T-helper 17 cell (primary cell): ENCODE results near the gene OASL. TPM values are rescaled to one million over a fixed set of nuclear protein-coding genes. Genes with fewer than 3 reads are reported as not detected.
A peak's percentile ranks its signal among the peaks of the same experiment; 100 is the strongest.

Experiments
- ATAC-seq: fragments of 150-1000 bp; cut with Tn5 transposase; 2 replicates; pipeline ENCODE4 v1.10.0; 2021; ENCODE audit warnings: mild to moderate bottlenecking, moderate library complexity
- DNase-seq, 3 donors: peaks; one replicate each; pipeline versions ENCODE4 v3.0.0 to v3.0.0-alpha.2; 2020 to 2021
- H3K9me3 ChIP-seq: one replicate; pipeline ENCODE4 v1.7.0; 2013; ENCODE audit warnings: low read length, mild to moderate bottlenecking; ENCODE audit not compliant: control insufficient read depth, poor library complexity, severe bottlenecking
- H3K27ac Mint-ChIP-seq: one replicate; pipeline ENCODE4 v1.8.0; 2022; ENCODE audit warnings: mild to moderate bottlenecking, moderate library complexity, mixed read lengths
- H3K27me3 Mint-ChIP-seq: one replicate; pipeline ENCODE4 v1.8.0; 2022; ENCODE audit warnings: mixed read lengths
- H3K36me3 Mint-ChIP-seq: one replicate; pipeline ENCODE4 v1.8.0; 2022; ENCODE audit warnings: low read depth, mixed read lengths
- H3K4me1 Mint-ChIP-seq: one replicate; pipeline ENCODE4 v1.8.0; 2022; ENCODE audit warnings: mild to moderate bottlenecking, mixed read lengths
- H3K4me3 Mint-ChIP-seq: one replicate; pipeline ENCODE4 v1.8.0; 2022; ENCODE audit warnings: mild to moderate bottlenecking, moderate library complexity, mixed read lengths
- total RNA-seq, 4 donors: library from RNA in 2 of 4; stranded (reverse) in 2 of 4; gene quantifications; one replicate each; pipeline ENCODE4 v1.2.3 and lab custom pipeline; 2022 to 2026

OASL gene
- total RNA-seq, 2 donors from 2014 or later = 18.8 to 30.3 TPM

- Mint-ChIP-seq H3K4me3 (no peak overlapping the region), H3K4me1 (peaks cover 21% of the 10 kb centered on the region), H3K36me3 (peaks cover 10% of the 10 kb centered on the region), H3K27ac (peak overlapping the region; percentile 78), H3K27me3 (peaks cover 31% of the 10 kb centered on the region)
- ATAC-seq (no peak), DNase-seq (no peak)
- no peaks in the 10 kb centered on the region for H3K9me3 ChIP-seq
Measured at GRCh38 chr12:121043067-121043466, 4.0 kb upstream of the OASL start.

GRCh38 chr12:121036810-121037326, 2.2 kb downstream of the OASL start:
- H3K36me3 Mint-ChIP-seq = peaks cover 2% of the 10 kb centered on the region
- H3K4me1 Mint-ChIP-seq = peaks cover 47% of the 10 kb centered on the region
- H3K9me3 ChIP-seq = no peaks in the 10 kb centered on the region
- H3K27ac Mint-ChIP-seq = peak overlapping the region; percentile 95
- ATAC-seq = no peak
- H3K27me3 Mint-ChIP-seq = peaks cover 5% of the 10 kb centered on the region
- no peak for DNase-seq
- H3K4me3 Mint-ChIP-seq = peak overlapping the region; percentile 75

- Mint-ChIP-seq H3K4me1 (peaks cover 46% of the 10 kb centered on the region), H3K36me3 (peaks cover 6% of the 10 kb centered on the region), H3K4me3 (peak overlapping the region; percentile 70), H3K27me3 (no peaks in the 10 kb centered on the region), H3K27ac (peak overlapping the region; percentile 95)
- H3K9me3 ChIP-seq = no peaks in the 10 kb centered on the region
- DNase-seq (no peak), ATAC-seq (no peak)
Measured at GRCh38 chr12:121034616-121035305, 4.3 kb downstream of the OASL start.

GRCh38 chr12:121033625-121034349, 5.3 kb downstream of the OASL start:
- H3K9me3 ChIP-seq = no peaks in the 10 kb centered on the region
- Mint-ChIP-seq H3K36me3 (peaks cover 5% of the 10 kb centered on the region), H3K4me3 (peak overlapping the region; percentile 70), H3K4me1 (peaks cover 41% of the 10 kb centered on the region), H3K27me3 (no peaks in the 10 kb centered on the region), H3K27ac (peak overlapping the region; percentile 95)
- DNase-seq (peak in 1 of 3 donors; percentile 41), ATAC-seq (peak; percentile 79)

- peaks cover 29% of the 10 kb centered on the region for H3K4me1 Mint-ChIP-seq
- no peaks in the 10 kb centered on the region for H3K9me3 ChIP-seq
- no peak for DNase-seq
- ATAC-seq = no peak
- H3K27ac Mint-ChIP-seq = peak overlapping the region; percentile 78
- peaks cover 12% of the 10 kb centered on the region for H3K36me3 Mint-ChIP-seq
- no peak overlapping the region for H3K4me3 Mint-ChIP-seq
- no peaks in the 10 kb centered on the region for H3K27me3 Mint-ChIP-seq
Measured at GRCh38 chr12:121030576-121031212, 8.4 kb downstream of the OASL start.

GRCh38 chr12:121026274-121027045, 12.6 kb downstream of the OASL start:
- H3K4me3 Mint-ChIP-seq = no peak overlapping the region
- H3K4me1 Mint-ChIP-seq = no peaks in the 10 kb centered on the region
- no peaks in the 10 kb centered on the region for H3K9me3 ChIP-seq
- no peaks in the 10 kb centered on the region for H3K27me3 Mint-ChIP-seq
- ATAC-seq = peak; percentile 21
- DNase-seq = no peak
- peaks cover 12% of the 10 kb centered on the region for H3K36me3 Mint-ChIP-seq
- H3K27ac Mint-ChIP-seq = peak overlapping the region; percentile 57

GRCh38 chr12:121025442-121026226, 13.4 kb downstream of the OASL start:
- ATAC-seq = no peak
- H3K36me3 Mint-ChIP-seq = peaks cover 7% of the 10 kb centered on the region
- no peaks in the 10 kb centered on the region for H3K9me3 ChIP-seq
- H3K27me3 Mint-ChIP-seq = no peaks in the 10 kb centered on the region
- H3K4me3 Mint-ChIP-seq = no peak overlapping the region
- no peaks in the 10 kb centered on the region for H3K4me1 Mint-ChIP-seq
- DNase-seq = no peak
- H3K27ac Mint-ChIP-seq = no peak overlapping the region

GRCh38 chr12:121023799-121024198, 15.2 kb downstream of the OASL start:
- DNase-seq (no peak), ATAC-seq (no peak)
- Mint-ChIP-seq H3K27me3 (no peaks in the 10 kb centered on the region), H3K4me1 (no peaks in the 10 kb centered on the region), H3K36me3 (peaks cover 7% of the 10 kb centered on the region), H3K27ac (no peak overlapping the region), H3K4me3 (no peak overlapping the region)
- no peaks in the 10 kb centered on the region for H3K9me3 ChIP-seq

- H3K4me1 Mint-ChIP-seq = no peaks in the 10 kb centered on the region
- H3K36me3 Mint-ChIP-seq = peaks cover 7% of the 10 kb centered on the region
- no peaks in the 10 kb centered on the region for H3K9me3 ChIP-seq
- no peaks in the 10 kb centered on the region for H3K27me3 Mint-ChIP-seq
- DNase-seq (no peak), ATAC-seq (no peak)
- peak overlapping the region; percentile 65 for H3K27ac Mint-ChIP-seq
- no peak overlapping the region for H3K4me3 Mint-ChIP-seq
Measured at GRCh38 chr12:121022713-121023112, 16.3 kb downstream of the OASL start.

- Mint-ChIP-seq H3K36me3 (peaks cover 4% of the 10 kb centered on the region), H3K27me3 (no peaks in the 10 kb centered on the region), H3K4me3 (no peak overlapping the region), H3K4me1 (no peaks in the 10 kb centered on the region), H3K27ac (no peak overlapping the region)
- no peaks in the 10 kb centered on the region for H3K9me3 ChIP-seq
- DNase-seq (no peak), ATAC-seq (no peak)
Measured at GRCh38 chr12:121021754-121022153, 17.3 kb downstream of the OASL start.

- Mint-ChIP-seq H3K27me3 (no peaks in the 10 kb centered on the region), H3K4me1 (peaks cover 15% of the 10 kb centered on the region), H3K4me3 (no peak overlapping the region)
Measured at GRCh38 chr12:121018860-121019617, 20.0 kb downstream of the OASL start.

More at GRCh38 chr12:121018860-121019617, 20.0 kb downstream of the OASL start:
- ATAC-seq = no peak
- no peak for DNase-seq
- H3K36me3 Mint-ChIP-seq = peaks cover 2% of the 10 kb centered on the region
- H3K9me3 ChIP-seq = no peaks in the 10 kb centered on the region
- peak overlapping the region; percentile 63 for H3K27ac Mint-ChIP-seq
